HG03432 (cell line): ENCODE results near the gene IL4I1.

Experiments
- ATAC-seq: cut with Tn5 transposase; IDR thresholded peaks from one replicate; pipeline ENCODE4 v1.9.1; 2021; ENCODE audit warnings: mild to moderate bottlenecking, moderate library complexity; ENCODE audit not compliant: unreplicated experiment

Gene IL4I1

GRCh38 chr19:49895566-49896297 is 955 bp downstream of the IL4I1 start:
- no peak for ATAC-seq

- ATAC-seq: no peak
These were observed 1.7 kb downstream of the IL4I1 start for GRCh38 chr19:49894879-49895565.

- no peak for ATAC-seq
These were observed 2.5 kb downstream of the IL4I1 start for GRCh38 chr19:49894011-49894664.

- ATAC-seq: no peak
These were observed 4.0 kb downstream of the IL4I1 start for GRCh38 chr19:49892716-49893115.

GRCh38 chr19:49891393-49891792 is 5.3 kb downstream of the IL4I1 start:
- no peak for ATAC-seq

- no peak for ATAC-seq
These were observed 6.1 kb downstream of the IL4I1 start for GRCh38 chr19:49890349-49891311.

GRCh38 chr19:49889687-49890348 is 6.9 kb downstream of the IL4I1 start:
- no peak for ATAC-seq

- no peak for ATAC-seq
These were observed 7.5 kb downstream of the IL4I1 start for GRCh38 chr19:49889038-49889686.

- no peak for ATAC-seq
These were observed 8.2 kb downstream of the IL4I1 start for GRCh38 chr19:49888510-49888824.

GRCh38 chr19:49887665-49888509 is 8.8 kb downstream of the IL4I1 start:
- no peak for ATAC-seq

GRCh38 chr19:49887037-49887664 is 9.5 kb downstream of the IL4I1 start:
- ATAC-seq: no peak

- ATAC-seq: no peak
These were observed 11.9 kb downstream of the IL4I1 start for GRCh38 chr19:49884760-49885159.

- no peak for ATAC-seq
These were observed 12.6 kb downstream of the IL4I1 start for GRCh38 chr19:49884109-49884508.

GRCh38 chr19:49883094-49883493 is 13.6 kb downstream of the IL4I1 start:
- ATAC-seq: no peak

- no peak for ATAC-seq
These were observed 14.0 kb downstream of the IL4I1 start for GRCh38 chr19:49882643-49883042.

GRCh38 chr19:49881672-49882394 is 14.9 kb downstream of the IL4I1 start:
- ATAC-seq: no peak

- no peak for ATAC-seq
These were observed 15.5 kb downstream of the IL4I1 start for GRCh38 chr19:49881186-49881585.
